ENCODE data around the gene SMIM10L2A.
"Not testable (repeated sequence)": the region's sequence is repeated elsewhere in the genome, so short reads cannot be mapped to it uniquely, and the experiment has no call there.

Gene SMIM10L2A

GRCh38 chrX:135453381-135453780, 31.6 kb downstream of the SMIM10L2A start:
- DNase-seq (ENCODE audit: low read depth in 2 of 2), result no peak

- DNase-seq (ENCODE audit: low read depth in 2 of 2), result no peak
Observed at GRCh38 chrX:135454816-135455215, 33.1 kb downstream of the SMIM10L2A start.

GRCh38 chrX:135461756-135462155, 40.0 kb downstream of the SMIM10L2A start:
- not testable (repeated sequence) for DNase-seq (ENCODE audit: low read depth in 2 of 2)

GRCh38 chrX:135463937-135464336, 42.2 kb downstream of the SMIM10L2A start:
- DNase-seq (ENCODE audit: low read depth in 2 of 2), result no peak

DNA sequence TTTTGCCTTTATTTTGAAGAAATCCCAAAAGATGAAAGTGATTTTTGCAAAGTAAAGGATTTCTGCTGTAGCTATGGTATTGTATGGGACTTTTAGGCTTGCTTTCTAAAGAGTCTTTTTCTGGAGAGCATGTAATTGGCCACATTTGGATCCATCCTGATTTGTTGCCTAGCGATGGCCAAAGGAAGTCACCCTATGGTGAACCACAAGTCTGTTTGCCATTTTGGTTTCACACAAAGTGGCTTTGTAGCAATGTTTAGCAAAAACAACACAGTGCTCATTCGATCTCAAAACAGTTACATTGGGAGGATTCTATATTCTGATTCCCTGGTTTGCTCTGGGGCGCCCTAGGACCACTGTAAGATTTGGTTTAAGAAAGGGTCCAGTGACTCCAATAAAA, 54.6 kb downstream of the SMIM10L2A start:
- DNase-seq (ENCODE audit: low read depth in 2 of 2), result no peak

- no peak for DNase-seq (ENCODE audit: low read depth in 2 of 2)
Observed at GRCh38 chrX:135477576-135477975, 55.8 kb downstream of the SMIM10L2A start.
